Colonic mucosa (tissue), 4 donors: ENCODE data around the gene IYD. TPM values are rescaled to one million over a fixed set of nuclear protein-coding genes. Genes with fewer than 3 reads are reported as not detected.

Experiments
- DNase-seq: peaks from one replicate; pipeline ENCODE4 v3.0.0-alpha.2; 2020
- H3K27ac ChIP-seq: fragments of 200-600 bp; one replicate; pipeline ENCODE4 v1.8.0; 2021
- H3K27me3 ChIP-seq: fragments of 200-600 bp; one replicate; pipeline ENCODE4 v1.8.0; 2021
- H3K36me3 ChIP-seq: fragments of 200-600 bp; one replicate; pipeline ENCODE4 v1.8.0; 2021
- H3K4me1 ChIP-seq: fragments of 200-600 bp; one replicate; pipeline ENCODE4 v1.8.0; 2021; ENCODE audit warnings: mild to moderate bottlenecking
- H3K4me3 ChIP-seq: fragments of 200-600 bp; one replicate; pipeline ENCODE4 v1.8.0; 2021
- H3K9ac ChIP-seq, 2 donors: one replicate each; pipeline ENCODE4 v1.7.0; 2013; ENCODE audit warnings: control low read depth in 2 of 2, low read depth in 2 of 2, low read length in 2 of 2
- H3K9me3 ChIP-seq: fragments of 200-600 bp; one replicate; pipeline ENCODE4 v1.8.0; 2021
- CTCF ChIP-seq: fragments of 200-600 bp; IDR thresholded peaks from one replicate; pipeline ENCODE4 v1.8.0; 2022; ENCODE audit warnings: antibody characterized with exemption, mild to moderate bottlenecking
- intact Hi-C: fragments of 100-400 bp; cut with DNase I; formaldehyde crosslinking; loops from one replicate; pipeline ENCODE4 v1.14.1; 2022
- total RNA-seq, 2 donors: library from RNA; stranded (reverse); fragmentation: NEBNext Ultra II Directional in 1 of 2; extraction: Animal tissue kit (Norgen Biotek cat#: 25700) in 1 of 2; gene quantifications; one replicate each; pipeline ENCODE4 v1.2.1, GENCODE V29; 2021
- donor health status: healthy.
- donor health status: DM: no; HTN: no; CAD: no.
- donor health status: DM: no; HTN: no; CAD: no.

Gene IYD
- total RNA-seq, 2 donors from 2014 or later = 8.7 to 10.4 TPM

- no peak for DNase-seq
- intact Hi-C loops = no loop called here
- Histone ChIP-seq H3K27ac (no peak overlapping the region), H3K4me1 (no peaks in the 10 kb centered on the region), H3K9me3 (no peaks in the 10 kb centered on the region), H3K9ac (no peak overlapping the region), H3K27me3 (no peaks in the 10 kb centered on the region), H3K4me3 (no peak overlapping the region), H3K36me3 (no peaks in the 10 kb centered on the region)
- no peak for TF ChIP-seq CTCF
Observed at GRCh38 chr6:150410399-150410798, 41.6 kb downstream of the IYD start.

- Histone ChIP-seq H3K36me3 (no peaks in the 10 kb centered on the region), H3K4me3 (no peak overlapping the region), H3K9me3 (no peaks in the 10 kb centered on the region), H3K27ac (no peak overlapping the region), H3K9ac (no peak overlapping the region), H3K27me3 (no peaks in the 10 kb centered on the region), H3K4me1 (no peaks in the 10 kb centered on the region)
- no peak for TF ChIP-seq CTCF
- DNase-seq = no peak
- intact Hi-C loops = no loop called here
Observed at GRCh38 chr6:150410906-150411305, 42.1 kb downstream of the IYD start.

- Histone ChIP-seq H3K4me1 (no peaks in the 10 kb centered on the region), H3K4me3 (no peak overlapping the region), H3K9ac (no peak overlapping the region), H3K27ac (no peak overlapping the region), H3K27me3 (no peaks in the 10 kb centered on the region), H3K36me3 (no peaks in the 10 kb centered on the region), H3K9me3 (no peaks in the 10 kb centered on the region)
- no peak for TF ChIP-seq CTCF
- no peak for DNase-seq
- intact Hi-C loops = no loop called here
Observed at GRCh38 chr6:150412221-150412620, 43.4 kb downstream of the IYD start.

- no peaks in the 10 kb centered on the region for H3K36me3 ChIP-seq
- H3K27ac ChIP-seq = no peak overlapping the region
- H3K4me1 ChIP-seq = no peaks in the 10 kb centered on the region
- H3K4me3 ChIP-seq = no peak overlapping the region
- intact Hi-C loops = no loop called here
- no peak for DNase-seq
- no peaks in the 10 kb centered on the region for H3K27me3 ChIP-seq
- no peak overlapping the region for H3K9ac ChIP-seq
- no peaks in the 10 kb centered on the region for H3K9me3 ChIP-seq
- no peak for TF ChIP-seq CTCF
Observed at GRCh38 chr6:150413198-150413597, 44.4 kb downstream of the IYD start.

GRCh38 chr6:150413781-150414281 is 45.0 kb downstream of the IYD start:
- TF ChIP-seq CTCF = no peak
- Histone ChIP-seq H3K4me1 (no peaks in the 10 kb centered on the region), H3K9ac (no peak overlapping the region), H3K4me3 (no peak overlapping the region), H3K36me3 (no peaks in the 10 kb centered on the region), H3K9me3 (no peaks in the 10 kb centered on the region), H3K27me3 (no peaks in the 10 kb centered on the region), H3K27ac (no peak overlapping the region)
- intact Hi-C loops = no loop called here
- DNase-seq = no peak
